ENCODE measurements around the gene SPNS2. TPM values are rescaled to one million over a fixed set of nuclear protein-coding genes. Genes with fewer than 3 reads are reported as not detected.

Gene SPNS2
- total and polyA plus RNA-seq, 2 of the 8 experiments (the other 6 are each of a cell fraction or from before 2014, with no cell fraction given): 1.2 to 1.5 TPM

DNA sequence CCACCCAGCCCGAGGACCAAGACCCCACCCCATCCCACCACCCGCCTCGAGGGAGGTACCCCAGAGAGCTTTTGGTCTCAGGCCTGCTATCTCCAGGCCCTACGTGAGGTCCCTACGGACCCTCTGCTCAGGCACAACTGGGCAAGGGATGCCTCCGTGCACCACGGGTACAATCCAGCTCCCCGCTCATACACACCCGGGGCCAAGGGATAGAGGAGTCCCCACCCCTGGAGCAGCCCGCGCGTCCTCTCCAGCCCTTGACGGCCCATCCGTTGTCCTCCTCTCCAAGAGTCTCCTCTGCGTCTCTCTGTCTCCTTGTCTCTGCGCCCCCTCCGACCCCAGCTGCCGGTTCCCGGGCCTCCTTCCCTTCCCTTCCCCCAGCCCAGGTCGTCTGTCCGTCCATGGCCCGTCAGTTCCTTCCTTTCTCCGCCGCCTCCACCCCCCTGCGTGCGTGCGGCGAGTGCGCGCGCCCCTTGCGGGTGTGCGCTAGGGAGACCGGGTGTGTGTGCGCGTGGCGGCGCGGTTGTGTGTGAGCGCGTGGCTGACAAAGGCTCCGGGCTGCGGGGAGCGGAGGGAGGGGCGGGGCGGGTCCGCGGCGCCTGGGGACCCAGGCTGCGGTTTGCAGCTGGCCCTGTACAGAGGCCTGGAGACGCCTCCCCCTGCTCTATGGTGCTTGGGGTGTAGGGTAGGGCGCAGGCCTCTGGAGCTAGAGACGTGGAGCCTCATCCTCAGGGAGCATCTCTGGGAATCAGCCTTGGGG is 930 bp downstream of the SPNS2 start:
- Histone ChIP-seq H2BK15ac (ENCODE audit: low read length) (no peak overlapping the region; the same call in 1 of the 2 replicates), H3K18ac (ENCODE audit: extremely low read depth, low read length) (peak overlapping the region; percentile 78; the same call in 1 of the 2 replicates), H2BK12ac (ENCODE audit: low read depth, low read length) (no peak overlapping the region), H3K4ac (replicated peaks; ENCODE audit: insufficient read length, low read depth, low read length) (no peak overlapping the region), H3K27ac (ENCODE audit: low read depth, low read length) (no peak overlapping the region), H4K8ac (ENCODE audit: extremely low read depth, insufficient read depth, low read length) (peak overlapping the region; percentile 82), H2BK5ac (ENCODE audit: low read depth, low read length) (no peak overlapping the region), H4K5ac (ENCODE audit: insufficient read length, low read depth, low read length) (no peak overlapping the region), H3K14ac (ENCODE audit: insufficient read length) (no peak overlapping the region), H2AK5ac (ENCODE audit: low read depth, low read length) (no peak overlapping the region), H2BK120ac (replicated peaks; ENCODE audit: low read depth, low read length) (no peak overlapping the region), H2AFZ (ENCODE audit: low read length) (peak overlapping the region; percentile 56), H3K9me3 (ENCODE audit: insufficient read depth in 2 of 2, low read depth in 1 of 2, low read length in 1 of 2) (no peaks in the 10 kb centered on the region), H3K23me2 (ENCODE audit: low read depth, low read length) (peaks cover 16% of the 10 kb centered on the region; the same call in 1 of the 2 replicates), H3K4me3 (ENCODE audit: extremely low read depth in 1 of 4, insufficient read depth in 2 of 4, low read depth in 3 of 4, low read length in 4 of 4) (peak overlapping the region; percentile 46 to 62 (median 51)), H3K27me3 (replicated peaks in 1 of 4; ENCODE audit: control insufficient read depth in 3 of 4, extremely low read depth in 1 of 4, insufficient read depth in 3 of 4, low read length in 3 of 4) (peaks cover 23 to 49% (median 45%) of the 10 kb centered on the region in 4 experiments), H3K56ac (replicated peaks; ENCODE audit: insufficient read length, low read depth, low read length) (no peak overlapping the region), H3K36me3 (ENCODE audit: control insufficient read depth in 2 of 4, insufficient read depth in 4 of 4, low read length in 3 of 4) (no peaks in the 10 kb centered on the region), H4K91ac (replicated peaks; ENCODE audit: insufficient read length, low read length) (no peak overlapping the region), H3K79me2 (ENCODE audit: control insufficient read depth in 1 of 2, insufficient read depth in 2 of 2, low read length in 2 of 2) (no peaks in the 10 kb centered on the region), H2BK20ac (ENCODE audit: low read length) (no peak overlapping the region), H4K20me1 (replicated peaks in 1 of 2; ENCODE audit: control insufficient read depth in 1 of 2, insufficient read depth in 2 of 2, low read length in 2 of 2) (peaks cover 0 to 5% of the 10 kb centered on the region in 2 experiments), H3K23ac (ENCODE audit: insufficient read length) (no peak overlapping the region), H3K79me1 (ENCODE audit: low read depth, low read length) (no peaks in the 10 kb centered on the region), H3K4me1 (replicated peaks in 1 of 4; ENCODE audit: control insufficient read depth in 3 of 4, insufficient read depth in 4 of 4, low read length in 3 of 4) (peaks cover 0 to 13% (median 8%) of the 10 kb centered on the region in 4 experiments; a peak in 4 of 7 replicates), H3K4me2 (ENCODE audit: insufficient read depth in 1 of 2, low read depth in 2 of 2, low read length in 2 of 2) (peak overlapping the region; percentile 89 to 93), H3K9ac (replicated peaks in 1 of 4; ENCODE audit: extremely low read depth in 1 of 4, low read depth in 3 of 4, low read length in 3 of 4) (peak overlapping the region in 2 of 4 experiments; percentile 4 to 52; a peak in 1 of 7 replicates)
- 7% methylated on average over 36 of the region's 53 CpGs; no CpG with 5 or more reads in 1 of the 2 experiments for WGBS, 2 experiments (ENCODE audit: extremely low coverage in 1 of 2, insufficient coverage in 1 of 2, insufficient read length in 1 of 2, insufficient replicate concordance in 2 of 2, low coverage in 1 of 2, low lambda C conversion rate in 2 of 2, missing lambda C conversion rate in 1 of 2)
- ChIA-PET CTCF (ENCODE audit: partially characterized antibody) (interaction anchor here (0.6 to 3.5 kb wide), 13 partner anchors 10 to 96 kb away, joined by 3 to 14 read pairs (median 4); partner anchors contain the start of gene MYBBP1A), POLR2A (ENCODE audit: partially characterized antibody) (interaction anchor here (0.9 to 1.8 kb wide), 9 partner anchors 11 to 80 kb away, joined by 3 to 7 read pairs (median 3); partner anchors contain the start of gene MYBBP1A)
- DNase-seq (ENCODE audit: low read depth in 1 of 2, low spot score in 2 of 2): peak in 1 of 2 experiments; percentile 75
- no peak for FAIRE-seq
- no peak for TF ChIP-seq PHF8 (conservative IDR thresholded peaks at IDR 0.05; ENCODE audit: low read depth, low read length)
- TF ChIP-seq BCL11A (IDR thresholded peaks at IDR 0.05; ENCODE audit: low read depth in 2 of 2, low read length in 2 of 2): no peak
- no peak for TF ChIP-seq CREB1 (IDR thresholded peaks at IDR 0.05)
- no peak for TF ChIP-seq TEAD4 (IDR thresholded peaks at IDR 0.05; ENCODE audit: low read depth, low read length)
- TF ChIP-seq RFX5 (IDR thresholded peaks at IDR 0.05; ENCODE audit: borderline replicate concordance, low read depth, low read length): no peak
- no peak for TF ChIP-seq RXRA (IDR thresholded peaks at IDR 0.05; ENCODE audit: insufficient read depth, low read depth, low read length)
- no peak for TF ChIP-seq YY1 (IDR thresholded peaks at IDR 0.05; ENCODE audit: low read depth, low read length)
- no peak for TF ChIP-seq FOSL1 (IDR thresholded peaks at IDR 0.05; ENCODE audit: insufficient read depth, low read depth, low read length)
- 0 out of 2 replicates have a peak, but pooled peaks have one; percentile 50 for TF ChIP-seq RBBP5 (IDR thresholded peaks at IDR 0.05; ENCODE audit: borderline replicate concordance, low read depth, low read length)
- no peak for TF ChIP-seq TCF12 (IDR thresholded peaks at IDR 0.05; ENCODE audit: low read depth, low read length)
- TF ChIP-seq JUN (IDR thresholded peaks at IDR 0.05; ENCODE audit: low read depth, low read length): no peak
- TF ChIP-seq ASH2L (IDR thresholded peaks at IDR 0.05; ENCODE audit: low read length): no peak
- TF ChIP-seq ZNF274 (IDR thresholded peaks at IDR 0.05; ENCODE audit: borderline replicate concordance, extremely low read depth, low read length): no peak
